Measurements from ENCODE around the gene POLL.

DNA sequence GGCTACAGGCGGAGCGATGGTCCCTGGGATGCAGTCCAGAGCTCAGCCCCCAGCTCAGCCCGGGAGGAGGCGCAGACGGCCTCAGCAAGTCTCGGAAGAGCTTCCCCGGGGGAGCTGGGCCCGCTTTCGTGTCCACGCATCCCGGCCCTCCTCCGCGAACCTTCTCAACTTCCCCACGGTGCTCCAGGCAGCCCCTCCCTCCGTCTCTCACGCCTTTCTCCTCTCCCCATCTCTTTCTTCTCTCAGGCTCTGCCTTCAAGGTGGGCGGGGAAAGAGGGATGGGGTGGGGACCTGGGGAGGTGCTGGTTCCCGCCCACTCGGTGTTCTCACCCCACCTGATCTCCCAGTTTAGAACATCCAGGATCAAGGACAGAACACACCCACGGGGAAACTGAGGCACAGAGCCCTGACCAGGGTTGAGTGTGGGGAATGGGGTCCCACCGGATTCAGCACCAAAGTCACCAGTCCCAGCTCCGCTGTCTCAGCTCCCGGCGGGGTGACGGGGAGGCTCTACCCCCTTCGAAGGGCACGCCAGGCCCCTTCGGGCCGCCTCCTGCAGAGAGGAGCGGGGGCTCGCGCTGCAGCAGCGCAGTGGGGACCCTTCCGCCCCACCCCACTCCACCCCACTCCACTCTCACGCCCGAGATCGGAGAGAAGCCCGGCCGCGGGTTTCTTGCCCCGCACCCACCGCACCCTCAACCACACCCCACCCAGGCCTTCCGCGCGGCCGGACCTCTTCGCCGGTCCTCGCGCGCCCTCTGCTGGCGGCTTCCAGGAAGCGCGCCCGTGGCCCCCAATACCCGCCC lies 18.2 kb downstream of the POLL start:
- TF ChIP-seq CTCF (IDR thresholded peaks at IDR 0.05; ENCODE audit: insufficient read depth, low read depth, low read length) (peak; percentile 13), EZH2 (IDR thresholded peaks at IDR 0.05; ENCODE audit: insufficient read depth, low read length) (peak; percentile 75)
